Heart left ventricle (tissue), 16 donors: ENCODE data around the gene SH3RF3. TPM values are rescaled to one million over a fixed set of nuclear protein-coding genes. Genes with fewer than 3 reads are reported as not detected.

Experiments used
- ATAC-seq, 4 donors: fragments of 200-7000 bp; cut with Tn5 transposase; one replicate each; pipeline ENCODE4 v1.9.1; 2020 to 2022; ENCODE audit warnings: moderate library complexity in 4 of 4, mild to moderate bottlenecking in 3 of 4, moderate number of reproducible peaks in 1 of 4
- DNase-seq, 5 donors: peaks; one replicate each; pipeline ENCODE4 v3.0.0-alpha.2; 2020
- H3K27ac ChIP-seq, 12 donors: fragments of 200-600 bp; sonication (generic) in 4 of 12; one replicate each; pipeline versions ENCODE4 v1.5.0 to v1.8.0; 2016 to 2022; ENCODE audit warnings: mild to moderate bottlenecking in 2 of 12
- H3K27me3 ChIP-seq, 9 donors: fragments of 200-600 bp; sonication (generic) in 2 of 9; one replicate each; pipeline versions ENCODE4 v1.5.1 to v1.8.0; 2016 to 2022; ENCODE audit warnings: mild to moderate bottlenecking in 3 of 9
- H3K36me3 ChIP-seq, 9 donors: fragments of 200-600 bp; sonication (generic) in 2 of 9; one replicate each; pipeline versions ENCODE4 v1.5.0 to v1.8.0; 2018 to 2022; ENCODE audit warnings: mild to moderate bottlenecking in 2 of 9
- H3K4me1 ChIP-seq, 12 donors: fragments of 200-600 bp; sonication (generic) in 4 of 12; one replicate each; pipeline versions ENCODE4 v1.5.0 to v1.8.0; 2016 to 2022; ENCODE audit warnings: mild to moderate bottlenecking in 3 of 12
- H3K4me3 ChIP-seq, 12 donors: fragments of 200-600 bp; sonication (generic) in 4 of 12; one replicate each; pipeline versions ENCODE4 v1.5.0 to v1.8.0; 2017 to 2022; ENCODE audit warnings: mild to moderate bottlenecking in 9 of 12, moderate library complexity in 4 of 12
- H3K9me3 ChIP-seq, 12 donors: fragments of 200-600 bp; sonication (generic) in 4 of 12; one replicate each; pipeline versions ENCODE4 v1.5.0 to v1.8.0; 2016 to 2022; ENCODE audit warnings: mild to moderate bottlenecking in 1 of 12
- CTCF ChIP-seq, 12 donors: fragments of 200-600 bp; sonication (generic) in 4 of 12; IDR thresholded peaks; one replicate each; pipeline versions ENCODE4 v1.5.0 to v1.8.0; 2018 to 2022; ENCODE audit warnings: antibody characterized with exemption in 12 of 12, mild to moderate bottlenecking in 5 of 12
- POLR2A ChIP-seq, 2 donors: fragments of 450-650 bp; IDR thresholded peaks; one replicate each; pipeline ENCODE4 v1.6.1; 2017; ENCODE audit warnings: antibody characterized with exemption in 2 of 2, mild to moderate bottlenecking in 2 of 2, moderate library complexity in 2 of 2
- whole genome bisulfite sequencing, 4 donors: extraction: QIAGEN DNeasy Blood & Tissue Kit in 2 of 4; methylation state at CpG; one replicate each; pipeline versions ENCODE4 v1.1.5 to v1.1.7; 2013 to 2018; 5-methylcytosine and 5-hydroxymethylcytosine counted together
- intact Hi-C, 10 donors: fragments of 100-400 bp; cut with DNase I; formaldehyde crosslinking; loops; one replicate each; pipeline versions ENCODE4 v1.11.1 to v1.14.2; 2022
- polyA plus RNA-seq, 2 donors: library from polyadenylated mRNA; stranded (reverse); fragments of 200-250 nt; gene quantifications; one replicate each; pipeline ENCODE4 v1.2.3, GENCODE V29; 2013
- total RNA-seq, 9 donors: library from RNA; depleted of rRNA in 2 of 9; stranded (reverse); fragments of >200 nt in 2 of 9; fragmentation: NEBNext Ultra II Directional in 3 of 9; extraction: Animal tissue kit (Norgen Biotek cat#: 25700) in 3 of 9; gene quantifications; one replicate each; pipeline versions ENCODE4 v1.1.0 to v1.2.4, GENCODE V29; 2016 to 2023
- donor health status: ischemic (EF 13 %, LVEDD 7.1; RV severe dilation, severe dysfunction).
- donor health status: healthy with polysubstance abuse.
- donor health status: DM: no; HTN: yes; CAD: no.
- donor health status: DM: no; HTN: no; CAD: no.
- donor health status: ischemic (EF 25% LVEDD 6.9; RV normal size, moderate dysfunction).
- donor health status: ischemic (EF 25% LVEDD 5.7; RV mildly dilated, moderate dysfunction).
- donor health status: healthy.
- donor health status: DM: yes; HTN: yes; CAD: no.
- donor health status: ischemic (EF 35%, LVEDD 5.7; RV mildly dilated, moderate dysfunction).
- donor health status: nonischemic (EF 11% LVEDD 7.7; RV severe dilation, severe dysfunction).
- donor health status: DM: yes; HTN: yes; CAD: no.
- donor health status: PGD.
- donor health status: ischemic (EF 29% LVEDD 5.4; RV normal size, mild dysfunction).
- donor health status: nonischemic (EF 23%, LVEDD 6.1; RV moderate dilation, normal function).

The SH3RF3 gene
- total and polyA plus RNA-seq, 11 donors = 5.2 to 15.7 (median 7.9) TPM

- H3K4me3 ChIP-seq = no peak overlapping the region
- no peaks in the 10 kb centered on the region for H3K36me3 ChIP-seq
- TF ChIP-seq POLR2A (IDR thresholded peaks at IDR 0.05) (no peak), CTCF (IDR thresholded peaks at IDR 0.05) (no peak)
- peaks cover 0 to 31% (median 22%) of the 10 kb centered on the region in 12 donors for H3K4me1 ChIP-seq
- H3K27me3 ChIP-seq = no peaks in the 10 kb centered on the region
- H3K27ac ChIP-seq = peak overlapping the region in 11 of 12 donors; percentile 30 to 93 (median 80)
- no peak for DNase-seq
- WGBS, 4 donors = 91 to 94% (median 94%) methylated on average over 9 of the region's 9 CpGs
- intact Hi-C loops = loop anchor here in 1 of 10 donors (10.0 kb wide), 1 partner anchor 52 kb away; no protein-coding TSS in a partner anchor
- ATAC-seq = no peak
- H3K9me3 ChIP-seq = peaks cover 0 to 4% (median 0%) of the 10 kb centered on the region in 12 donors
Measured at GRCh38 chr2:109186656-109187250, 57.7 kb downstream of the SH3RF3 start.

- TF ChIP-seq CTCF (IDR thresholded peaks at IDR 0.05) (no peak), POLR2A (IDR thresholded peaks at IDR 0.05) (no peak)
- DNase-seq (no peak), ATAC-seq (no peak)
- H3K27me3 ChIP-seq = no peaks in the 10 kb centered on the region
- 83 to 88% (median 84%) methylated on average over 16 to 19 of the region's 19 CpGs for WGBS, 4 donors
- H3K4me3 ChIP-seq = no peak overlapping the region
- H3K36me3 ChIP-seq = no peaks in the 10 kb centered on the region
- H3K9me3 ChIP-seq = no peaks in the 10 kb centered on the region
- intact Hi-C loops = loop anchor here in 1 of 10 donors (10.0 kb wide), 1 partner anchor 53 kb away; no protein-coding TSS in a partner anchor
- peaks cover 0 to 33% (median 22%) of the 10 kb centered on the region in 12 donors for H3K4me1 ChIP-seq
- peak overlapping the region in 1 of 12 donors; percentile 23 for H3K27ac ChIP-seq
Measured at GRCh38 chr2:109187711-109188495, 58.9 kb downstream of the SH3RF3 start.

- ATAC-seq (no peak), DNase-seq (no peak)
- 79 to 88% (median 86%) methylated on average over 8 to 14 of the region's 14 CpGs for WGBS, 4 donors
- H3K27me3 ChIP-seq = no peaks in the 10 kb centered on the region
- H3K9me3 ChIP-seq = no peaks in the 10 kb centered on the region
- TF ChIP-seq POLR2A (IDR thresholded peaks at IDR 0.05) = no peak
- TF ChIP-seq CTCF (IDR thresholded peaks at IDR 0.05) = no peak
- no peak overlapping the region for H3K4me3 ChIP-seq
- H3K4me1 ChIP-seq = peaks cover 0 to 38% (median 23%) of the 10 kb centered on the region in 12 donors
- H3K27ac ChIP-seq = no peak overlapping the region
- H3K36me3 ChIP-seq = no peaks in the 10 kb centered on the region
- intact Hi-C loops = loop anchor here in 1 of 10 donors (10.0 kb wide), 1 partner anchor 54 kb away; no protein-coding TSS in a partner anchor
Measured at GRCh38 chr2:109188496-109188890, 59.5 kb downstream of the SH3RF3 start.

GRCh38 chr2:109188898-109189297 is 59.9 kb downstream of the SH3RF3 start:
- TF ChIP-seq POLR2A (IDR thresholded peaks at IDR 0.05) = no peak
- TF ChIP-seq CTCF (IDR thresholded peaks at IDR 0.05) = no peak
- ATAC-seq = no peak
- Histone ChIP-seq H3K27ac (no peak overlapping the region), H3K36me3 (no peaks in the 10 kb centered on the region), H3K4me1 (peaks cover 0 to 42% (median 25%) of the 10 kb centered on the region in 12 donors), H3K4me3 (no peak overlapping the region), H3K27me3 (no peaks in the 10 kb centered on the region), H3K9me3 (no peaks in the 10 kb centered on the region)
- WGBS, 4 donors = 90 to 95% (median 94%) methylated on average over 4 of the region's 4 CpGs
- DNase-seq = no peak
- intact Hi-C loops = loop anchor here in 1 of 10 donors (10.0 kb wide), 1 partner anchor 54 kb away; no protein-coding TSS in a partner anchor
